Measurements from ENCODE around the gene SLC37A1.

GRCh38 chr21:42533963-42534355 lies 20.3 kb downstream of the SLC37A1 start:
- TF ChIP-seq POLR2A (IDR thresholded peaks at IDR 0.05) = no peak
- TF ChIP-seq, protein P1, sequence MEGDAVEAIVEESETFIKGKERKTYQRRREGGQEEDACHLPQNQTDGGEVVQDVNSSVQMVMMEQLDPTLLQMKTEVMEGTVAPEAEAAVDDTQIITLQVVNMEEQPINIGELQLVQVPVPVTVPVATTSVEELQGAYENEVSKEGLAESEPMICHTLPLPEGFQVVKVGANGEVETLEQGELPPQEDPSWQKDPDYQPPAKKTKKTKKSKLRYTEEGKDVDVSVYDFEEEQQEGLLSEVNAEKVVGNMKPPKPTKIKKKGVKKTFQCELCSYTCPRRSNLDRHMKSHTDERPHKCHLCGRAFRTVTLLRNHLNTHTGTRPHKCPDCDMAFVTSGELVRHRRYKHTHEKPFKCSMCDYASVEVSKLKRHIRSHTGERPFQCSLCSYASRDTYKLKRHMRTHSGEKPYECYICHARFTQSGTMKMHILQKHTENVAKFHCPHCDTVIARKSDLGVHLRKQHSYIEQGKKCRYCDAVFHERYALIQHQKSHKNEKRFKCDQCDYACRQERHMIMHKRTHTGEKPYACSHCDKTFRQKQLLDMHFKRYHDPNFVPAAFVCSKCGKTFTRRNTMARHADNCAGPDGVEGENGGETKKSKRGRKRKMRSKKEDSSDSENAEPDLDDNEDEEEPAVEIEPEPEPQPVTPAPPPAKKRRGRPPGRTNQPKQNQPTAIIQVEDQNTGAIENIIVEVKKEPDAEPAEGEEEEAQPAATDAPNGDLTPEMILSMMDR (IDR thresholded peaks at IDR 0.05) = no peak
